Endodermal cell (in vitro differentiated cells): ENCODE results near the gene GALR2. TPM values are rescaled to one million over a fixed set of nuclear protein-coding genes. Genes with fewer than 3 reads are reported as not detected.

Experiments used
- DNase-seq: peaks from one replicate; pipeline ENCODE4 v3.0.0-alpha.2; 2017
- H3K27ac ChIP-seq: 2 replicates; pipeline ENCODE4 v1.5.1; 2013; ENCODE audit warnings: mild to moderate bottlenecking, low read depth, low read length, moderate library complexity
- H3K27me3 ChIP-seq: 2 replicates; pipeline ENCODE4 v1.6.1; 2013; ENCODE audit warnings: mild to moderate bottlenecking, low read length, moderate library complexity; ENCODE audit not compliant: insufficient read depth, control insufficient read depth, poor library complexity, severe bottlenecking
- H3K36me3 ChIP-seq: 2 replicates; pipeline ENCODE4 v1.7.0; 2013; ENCODE audit warnings: mild to moderate bottlenecking, low read length, moderate library complexity; ENCODE audit not compliant: control insufficient read depth, insufficient read depth
- H3K4me1 ChIP-seq: one replicate; pipeline ENCODE4 v1.7.0; 2013; ENCODE audit warnings: low read length; ENCODE audit not compliant: control insufficient read depth, insufficient read depth
- H3K4me3 ChIP-seq: 2 replicates; pipeline ENCODE4 v1.5.1; 2013; ENCODE audit warnings: mild to moderate bottlenecking, low read length, moderate library complexity
- H3K9ac ChIP-seq: 2 replicates; pipeline ENCODE4 v1.6.1; 2013; ENCODE audit warnings: mild to moderate bottlenecking, low read length, moderate library complexity; ENCODE audit not compliant: poor library complexity, severe bottlenecking; ENCODE audit errors: extremely low read depth
- H3K9me3 ChIP-seq: 2 replicates; pipeline ENCODE4 v1.6.1; 2013; ENCODE audit warnings: mild to moderate bottlenecking, low read length, moderate library complexity; ENCODE audit not compliant: control insufficient read depth
- H3K27ac Mint-ChIP-seq: 2 replicates; pipeline ENCODE4 v1.8.0; 2020; ENCODE audit warnings: mixed read lengths
- H3K27me3 Mint-ChIP-seq: 2 replicates; pipeline ENCODE4 v1.8.0; 2021; ENCODE audit warnings: mild to moderate bottlenecking, mixed read lengths; ENCODE audit not compliant: insufficient read depth
- H3K36me3 Mint-ChIP-seq: 2 replicates; pipeline ENCODE4 v1.8.0; 2020; ENCODE audit warnings: low read depth, mixed read lengths
- H3K4me1 Mint-ChIP-seq: 2 replicates; pipeline ENCODE4 v1.8.0; 2020; ENCODE audit warnings: mixed read lengths
- H3K4me3 Mint-ChIP-seq: 2 replicates; pipeline ENCODE4 v1.8.0; 2020; ENCODE audit warnings: mild to moderate bottlenecking, moderate library complexity, mixed read lengths
- H3K9me3 Mint-ChIP-seq: 2 replicates; pipeline ENCODE4 v1.8.0; 2020; ENCODE audit warnings: mild to moderate bottlenecking, mixed read lengths
- WGBS, 2 experiments: methylation state at CpG; one replicate each; pipeline versions ENCODE4 v1.1.5 to v1.1.7; 2013; ENCODE audit warnings: missing lambda C conversion rate in 2 of 2, mixed read lengths in 1 of 2; ENCODE audit not compliant: insufficient coverage in 1 of 2, insufficient read length in 1 of 2; 5-methylcytosine and 5-hydroxymethylcytosine counted together
- total RNA-seq, 2 donors: library from RNA; stranded (reverse); fragmentation: NEBNext Ultra II Directional in 1 of 2; extraction: Animal tissue kit (Norgen Biotek cat#: 25700) in 1 of 2; gene quantifications; 2 replicates in 1 of 2; 3 replicates in 1 of 2; pipeline ENCODE4 v1.2.1, GENCODE V29; 2021
- TF ChIP-seq, protein P1 (sequence below): fragments of 200-600 bp; sonication (generic); conservative IDR thresholded peaks from 2 replicates; pipeline ENCODE4 v1.5.0; 2021; ENCODE audit warnings: antibody characterized with exemption, mild to moderate bottlenecking

The GALR2 gene
- total RNA-seq, 2 donors from 2014 or later = not detected

- Histone ChIP-seq H3K36me3 (peaks cover 96% of the 10 kb centered on the region), H3K4me1 (no peaks in the 10 kb centered on the region)
- H3K4me3 Mint-ChIP-seq = no peak overlapping the region
Measured at GRCh38 chr17:76046064-76046463, 28.5 kb upstream of the GALR2 start.

DNA sequence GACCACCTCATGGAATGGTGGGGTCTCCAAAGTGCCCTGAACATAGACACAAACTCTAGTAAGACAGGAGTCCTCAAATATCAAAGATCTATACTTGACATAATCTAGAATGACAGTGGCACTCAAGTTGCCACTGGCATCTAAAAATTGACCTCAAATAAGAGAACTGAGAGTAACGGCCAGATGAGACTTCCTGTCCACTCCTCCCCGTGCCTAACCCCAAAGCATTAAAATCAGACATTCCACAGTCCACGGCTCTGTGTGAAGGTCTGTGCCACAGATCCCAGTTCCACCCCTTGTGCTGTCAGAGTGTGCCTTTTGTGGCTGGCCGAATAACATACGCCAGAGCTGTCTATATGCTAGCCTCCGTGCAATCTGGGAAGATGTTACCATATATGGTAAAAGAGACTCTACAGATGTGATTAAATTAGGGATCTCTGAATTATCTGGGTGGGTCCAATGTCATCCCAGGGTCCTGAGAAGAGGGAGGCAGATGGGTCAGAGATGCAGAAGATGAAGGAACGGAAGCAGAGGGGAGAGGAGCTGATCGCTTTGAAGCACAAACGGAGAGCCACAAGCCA lies 26.5 kb upstream of the GALR2 start:
- Mint-ChIP-seq H3K4me3 (no peak overlapping the region), H3K27me3 (no peaks in the 10 kb centered on the region), H3K4me1 (no peaks in the 10 kb centered on the region), H3K27ac (peak overlapping the region; percentile 37), H3K36me3 (peaks cover 78% of the 10 kb centered on the region), H3K9me3 (no peaks in the 10 kb centered on the region)
- H3K36me3 ChIP-seq = peaks cover 87% of the 10 kb centered on the region
- TF ChIP-seq, protein P1, sequence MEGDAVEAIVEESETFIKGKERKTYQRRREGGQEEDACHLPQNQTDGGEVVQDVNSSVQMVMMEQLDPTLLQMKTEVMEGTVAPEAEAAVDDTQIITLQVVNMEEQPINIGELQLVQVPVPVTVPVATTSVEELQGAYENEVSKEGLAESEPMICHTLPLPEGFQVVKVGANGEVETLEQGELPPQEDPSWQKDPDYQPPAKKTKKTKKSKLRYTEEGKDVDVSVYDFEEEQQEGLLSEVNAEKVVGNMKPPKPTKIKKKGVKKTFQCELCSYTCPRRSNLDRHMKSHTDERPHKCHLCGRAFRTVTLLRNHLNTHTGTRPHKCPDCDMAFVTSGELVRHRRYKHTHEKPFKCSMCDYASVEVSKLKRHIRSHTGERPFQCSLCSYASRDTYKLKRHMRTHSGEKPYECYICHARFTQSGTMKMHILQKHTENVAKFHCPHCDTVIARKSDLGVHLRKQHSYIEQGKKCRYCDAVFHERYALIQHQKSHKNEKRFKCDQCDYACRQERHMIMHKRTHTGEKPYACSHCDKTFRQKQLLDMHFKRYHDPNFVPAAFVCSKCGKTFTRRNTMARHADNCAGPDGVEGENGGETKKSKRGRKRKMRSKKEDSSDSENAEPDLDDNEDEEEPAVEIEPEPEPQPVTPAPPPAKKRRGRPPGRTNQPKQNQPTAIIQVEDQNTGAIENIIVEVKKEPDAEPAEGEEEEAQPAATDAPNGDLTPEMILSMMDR = no peak
- no peak overlapping the region for H3K4me3 ChIP-seq
- 96 to 98% methylated on average over 8 to 9 of the region's 9 CpGs for WGBS, 2 experiments
- DNase-seq = no peak
- no peak overlapping the region for H3K9ac ChIP-seq
- no peaks in the 10 kb centered on the region for H3K9me3 ChIP-seq
- no peak overlapping the region for H3K27ac ChIP-seq
- H3K27me3 ChIP-seq = no peaks in the 10 kb centered on the region
- H3K4me1 ChIP-seq = no peaks in the 10 kb centered on the region

More at GRCh38 chr17:76046064-76046463, 28.5 kb upstream of the GALR2 start:
- Histone ChIP-seq H3K9ac (no peak overlapping the region), H3K27ac (no peak overlapping the region), H3K4me3 (no peak overlapping the region), H3K27me3 (no peaks in the 10 kb centered on the region), H3K9me3 (no peaks in the 10 kb centered on the region)
- H3K4me1 Mint-ChIP-seq = no peaks in the 10 kb centered on the region
- H3K27me3 Mint-ChIP-seq = no peaks in the 10 kb centered on the region
- peaks cover 87% of the 10 kb centered on the region for H3K36me3 Mint-ChIP-seq
- H3K9me3 Mint-ChIP-seq = no peaks in the 10 kb centered on the region
- H3K27ac Mint-ChIP-seq = no peak overlapping the region
- WGBS, 2 experiments = 96 to 100% methylated on average over 6 to 8 of the region's 8 CpGs
- DNase-seq = no peak
- TF ChIP-seq, protein P1 = no peak

- TF ChIP-seq, protein P1 = no peak
- DNase-seq = no peak
- Histone ChIP-seq H3K9me3 (no peaks in the 10 kb centered on the region), H3K9ac (no peak overlapping the region), H3K27ac (no peak overlapping the region), H3K36me3 (peaks cover 87% of the 10 kb centered on the region), H3K4me1 (no peaks in the 10 kb centered on the region), H3K4me3 (no peak overlapping the region), H3K27me3 (no peaks in the 10 kb centered on the region)
- no peaks in the 10 kb centered on the region for H3K27me3 Mint-ChIP-seq
- H3K4me3 Mint-ChIP-seq = no peak overlapping the region
- no peaks in the 10 kb centered on the region for H3K4me1 Mint-ChIP-seq
- WGBS, 2 experiments = 90 to 95% methylated on average over 7 to 9 of the region's 9 CpGs
- peaks cover 77% of the 10 kb centered on the region for H3K36me3 Mint-ChIP-seq
- peak overlapping the region; percentile 37 for H3K27ac Mint-ChIP-seq
- no peaks in the 10 kb centered on the region for H3K9me3 Mint-ChIP-seq
Measured at GRCh38 chr17:76048711-76049110, 25.9 kb upstream of the GALR2 start.
